Activated CD8-positive, alpha-beta memory T cell treated with anti-CD3 and anti-CD28 coated beads for 4 hours (primary cell): ENCODE data around the gene DGKQ.

ENCODE experiments used
- DNase-seq, 2 donors: peaks; one replicate each; pipeline ENCODE4 v3.0.0-alpha.2; 2020; ENCODE audit warnings: low read depth in 2 of 2

The DGKQ gene

DNA sequence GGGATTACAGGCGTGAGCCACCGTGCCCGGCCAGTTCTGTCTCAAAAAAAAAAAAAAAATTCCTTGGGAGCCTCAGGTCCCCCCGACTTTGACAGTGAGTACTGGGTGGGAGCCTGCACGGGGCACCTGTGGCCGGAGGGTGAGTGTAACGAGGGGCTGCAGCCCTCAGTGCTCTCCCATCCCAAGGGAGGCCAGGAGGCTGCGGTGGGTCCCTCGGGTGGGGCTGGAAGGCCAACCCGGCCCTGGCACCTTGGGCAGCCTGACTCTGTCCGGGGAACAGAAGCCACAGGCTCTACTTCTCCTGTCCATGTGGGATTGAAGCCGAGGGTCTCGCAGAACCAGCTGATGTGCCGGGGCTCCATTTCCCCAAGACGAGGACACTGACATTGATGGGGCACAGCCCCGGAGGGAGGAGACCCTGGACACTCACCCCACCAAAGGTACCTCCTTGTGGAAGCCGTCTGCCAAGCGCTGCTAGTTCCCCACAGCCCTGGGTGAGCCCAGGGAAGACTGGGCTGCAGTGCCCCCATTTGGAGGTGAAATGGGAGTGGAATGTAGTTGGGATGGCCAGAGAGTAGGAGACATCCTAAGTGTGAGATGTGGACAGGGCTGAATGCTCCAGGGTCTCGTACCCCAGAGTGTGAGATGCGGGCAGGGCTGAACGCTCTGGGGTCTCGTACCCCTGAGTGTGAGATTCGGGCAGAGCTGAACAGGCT, 22.1 kb upstream of the DGKQ start:
- no peak for DNase-seq

DNA sequence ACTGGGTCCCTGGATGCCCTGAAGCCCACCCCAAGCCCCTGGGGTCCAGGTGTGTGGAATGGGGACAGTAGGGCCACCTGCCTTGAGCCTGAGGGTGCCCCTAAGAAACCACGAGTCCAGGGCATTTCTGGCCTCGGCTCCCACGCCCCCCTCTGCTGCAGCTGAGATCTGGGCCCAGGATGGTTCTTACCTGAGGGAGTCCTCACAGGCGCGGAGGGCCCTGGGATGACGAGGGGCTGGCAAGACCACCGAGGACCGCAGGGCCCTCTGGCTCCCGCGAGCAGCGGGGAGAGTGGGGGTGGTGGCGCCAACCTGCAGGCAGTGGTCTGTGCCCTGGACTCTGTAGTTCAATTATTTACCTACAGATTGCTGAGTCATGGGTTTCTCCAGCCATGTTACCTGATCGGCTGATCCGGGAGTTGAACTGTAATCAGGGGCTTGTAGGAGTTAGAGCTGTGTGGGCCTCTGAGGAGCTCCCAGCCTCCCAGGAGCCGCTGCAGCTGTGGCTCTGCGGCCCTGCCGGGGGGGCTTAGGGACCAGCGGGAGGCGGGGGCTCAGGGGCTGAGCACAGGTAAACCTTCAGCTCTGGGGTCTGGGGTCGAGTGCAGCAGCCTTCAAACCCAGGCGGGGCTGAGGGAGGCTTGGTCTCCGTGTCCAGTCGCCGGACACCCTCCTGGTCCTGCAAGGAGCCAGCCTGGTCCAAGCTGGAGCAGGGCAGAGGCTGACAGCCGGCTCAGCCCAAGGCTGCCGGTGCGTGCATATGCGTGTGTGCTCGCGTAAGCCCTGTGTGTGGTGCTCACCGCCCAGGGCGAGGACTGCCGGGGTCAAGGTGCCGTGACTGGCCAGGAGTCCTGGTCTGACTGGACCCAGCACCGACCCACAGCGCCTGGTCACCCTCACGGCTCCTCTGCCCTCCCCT, 20.0 kb upstream of the DGKQ start, which contains the start of gene SLC26A1:
Gene SLC26A1 (minus strand): TSS at position 294 of the 919 bp plus-strand sequence. CDS start 1,701 bp downstream, outside the sequence.
- DNase-seq, result no peak

DNA sequence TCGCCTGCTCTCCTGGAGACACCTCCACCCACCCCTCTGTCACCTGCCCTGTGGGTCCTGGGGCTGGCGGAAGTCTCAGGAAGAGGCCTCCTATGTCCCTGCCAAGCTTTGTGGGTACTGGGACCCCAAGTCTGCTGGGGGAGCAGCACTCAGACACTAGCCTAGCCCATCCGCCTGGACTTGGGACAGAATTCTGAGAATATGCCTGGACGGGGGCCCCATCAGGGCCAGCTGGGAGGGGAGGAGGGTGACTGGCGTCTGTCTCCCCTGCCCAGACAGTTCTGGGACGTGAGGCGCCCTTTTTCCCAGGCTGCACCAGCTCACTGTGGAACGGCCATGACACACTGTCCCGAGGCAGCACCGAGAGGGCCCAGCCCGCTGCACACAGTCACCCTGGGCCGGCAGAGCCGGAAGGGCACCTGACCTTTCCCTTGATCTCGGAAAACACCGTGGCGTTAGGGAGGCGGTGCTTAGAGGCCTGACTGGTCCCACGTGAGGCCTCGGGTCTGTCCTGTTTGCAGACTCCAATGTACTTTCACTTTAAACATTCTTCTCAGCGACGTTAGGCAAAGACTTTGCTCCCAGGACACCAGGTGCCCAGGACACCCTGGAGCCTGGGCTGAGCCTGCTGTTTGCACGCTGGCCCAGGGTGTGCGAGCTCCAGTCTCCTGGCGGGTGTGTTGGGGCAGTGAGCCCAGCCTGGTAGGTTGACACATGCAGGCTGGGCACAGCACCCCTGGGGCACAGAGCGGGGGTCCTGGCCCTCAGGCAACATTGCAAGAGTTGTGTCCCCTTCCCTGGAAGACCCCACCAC, 19.1 kb upstream of the DGKQ start:
- DNase-seq, result no peak

DNA sequence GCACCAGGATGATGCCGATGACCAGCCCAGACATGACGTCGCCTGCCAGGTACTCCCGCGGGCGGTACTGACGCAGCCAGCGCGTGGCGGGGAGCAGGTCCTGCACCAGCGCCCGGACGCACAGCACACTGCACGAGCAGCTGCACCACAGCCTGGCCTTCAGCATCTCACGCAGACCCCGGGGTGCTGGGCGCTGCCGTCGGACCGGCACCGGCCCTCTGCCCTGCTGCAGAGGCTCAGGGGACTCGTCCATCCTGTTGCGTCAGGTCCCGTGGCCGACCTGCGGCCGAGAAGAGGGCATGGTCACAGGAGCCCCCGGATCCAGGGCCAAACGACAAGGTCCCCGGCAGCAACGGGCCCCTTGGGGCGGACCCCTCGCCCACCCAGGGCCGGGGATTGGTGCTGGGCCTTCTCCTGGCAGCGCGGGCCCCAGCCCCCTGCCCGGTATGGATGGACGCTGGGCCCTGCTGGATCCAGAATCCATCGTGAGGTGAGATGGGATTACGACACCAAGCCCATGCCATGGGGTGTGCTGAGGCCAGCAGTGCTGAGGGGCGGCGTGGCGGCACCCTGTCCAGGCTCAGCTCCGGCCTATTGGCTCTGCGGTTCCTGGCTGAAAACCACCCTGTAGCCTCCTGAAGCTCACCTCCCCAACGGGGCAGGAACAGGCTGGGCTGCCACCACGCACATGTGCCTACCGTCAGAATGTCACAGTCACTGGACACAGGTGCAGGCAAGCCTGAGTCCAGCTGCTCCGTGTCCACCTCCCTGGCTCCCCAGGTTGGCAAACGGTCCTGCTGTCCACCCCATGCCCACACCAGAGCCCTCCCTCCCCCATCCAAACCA, 18.3 kb upstream of the DGKQ start:
- DNase-seq, result no peak

DNA sequence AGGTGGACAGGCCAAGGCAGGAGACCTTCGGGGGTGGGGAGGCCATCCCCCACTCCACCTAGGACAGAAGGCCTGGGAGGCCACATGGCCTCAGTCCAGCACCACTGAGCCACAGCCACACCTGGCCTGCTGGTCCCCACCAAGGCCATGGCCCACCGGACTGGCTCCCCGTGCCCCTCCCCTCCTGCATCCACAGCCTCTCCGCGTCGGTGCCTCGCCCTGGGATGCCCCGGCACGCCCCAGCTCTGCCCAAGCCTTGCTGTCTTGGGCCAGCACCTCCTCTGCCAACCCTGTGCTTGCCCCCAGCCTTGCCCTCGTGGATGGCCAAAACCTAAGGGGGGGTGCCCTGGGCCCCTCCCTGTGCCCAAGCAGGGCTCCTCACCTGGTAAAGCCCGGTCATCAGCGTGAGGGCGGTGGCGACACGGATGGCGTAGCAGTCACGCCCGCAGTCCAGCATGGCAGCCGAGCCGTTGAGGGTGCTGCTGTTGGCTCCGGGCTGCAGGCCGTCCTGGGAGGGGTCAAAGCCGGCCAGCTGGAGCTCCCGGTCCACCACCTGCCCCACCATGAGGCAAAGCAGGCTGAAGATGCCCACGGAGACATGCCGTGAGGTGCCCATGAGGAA, 17.5 kb upstream of the DGKQ start:
- DNase-seq, result no peak

DNA sequence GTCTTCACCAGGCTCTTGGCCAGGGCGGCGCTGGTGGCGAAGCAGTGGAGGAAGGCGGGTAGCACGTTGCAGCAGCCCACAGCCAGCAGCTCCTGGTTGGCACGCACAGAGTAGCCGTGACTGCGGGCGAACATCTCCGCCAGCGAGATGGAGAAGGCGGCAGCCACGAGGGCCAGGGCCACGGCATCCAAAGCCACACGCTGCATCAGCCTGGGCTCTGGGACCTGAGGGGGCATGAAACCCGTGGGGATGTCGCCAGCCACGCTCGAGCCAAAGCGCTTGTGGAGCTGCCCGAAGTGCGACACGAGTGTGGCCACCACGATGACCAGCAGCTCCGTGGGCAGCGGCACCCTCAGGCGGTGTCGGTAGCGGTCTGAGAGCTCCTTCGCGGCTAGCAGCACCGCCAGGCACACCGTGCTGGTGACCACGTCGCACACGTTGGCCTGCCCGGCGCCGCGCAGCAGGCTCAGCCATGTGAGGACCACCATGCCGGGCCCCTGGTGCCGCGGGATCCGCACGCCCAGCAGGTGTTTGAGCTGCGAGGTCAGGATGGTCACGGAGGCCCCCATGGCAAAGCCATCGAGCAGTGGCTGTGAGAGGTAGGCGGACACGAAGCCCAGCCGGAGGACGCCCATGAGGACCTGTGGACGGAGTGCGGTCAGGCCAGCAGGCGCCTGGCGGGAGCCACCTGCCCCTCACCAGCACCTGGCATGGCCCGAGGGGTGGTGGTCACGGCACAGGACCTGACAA, 16.5 kb upstream of the DGKQ start:
- DNase-seq, result no peak

DNA sequence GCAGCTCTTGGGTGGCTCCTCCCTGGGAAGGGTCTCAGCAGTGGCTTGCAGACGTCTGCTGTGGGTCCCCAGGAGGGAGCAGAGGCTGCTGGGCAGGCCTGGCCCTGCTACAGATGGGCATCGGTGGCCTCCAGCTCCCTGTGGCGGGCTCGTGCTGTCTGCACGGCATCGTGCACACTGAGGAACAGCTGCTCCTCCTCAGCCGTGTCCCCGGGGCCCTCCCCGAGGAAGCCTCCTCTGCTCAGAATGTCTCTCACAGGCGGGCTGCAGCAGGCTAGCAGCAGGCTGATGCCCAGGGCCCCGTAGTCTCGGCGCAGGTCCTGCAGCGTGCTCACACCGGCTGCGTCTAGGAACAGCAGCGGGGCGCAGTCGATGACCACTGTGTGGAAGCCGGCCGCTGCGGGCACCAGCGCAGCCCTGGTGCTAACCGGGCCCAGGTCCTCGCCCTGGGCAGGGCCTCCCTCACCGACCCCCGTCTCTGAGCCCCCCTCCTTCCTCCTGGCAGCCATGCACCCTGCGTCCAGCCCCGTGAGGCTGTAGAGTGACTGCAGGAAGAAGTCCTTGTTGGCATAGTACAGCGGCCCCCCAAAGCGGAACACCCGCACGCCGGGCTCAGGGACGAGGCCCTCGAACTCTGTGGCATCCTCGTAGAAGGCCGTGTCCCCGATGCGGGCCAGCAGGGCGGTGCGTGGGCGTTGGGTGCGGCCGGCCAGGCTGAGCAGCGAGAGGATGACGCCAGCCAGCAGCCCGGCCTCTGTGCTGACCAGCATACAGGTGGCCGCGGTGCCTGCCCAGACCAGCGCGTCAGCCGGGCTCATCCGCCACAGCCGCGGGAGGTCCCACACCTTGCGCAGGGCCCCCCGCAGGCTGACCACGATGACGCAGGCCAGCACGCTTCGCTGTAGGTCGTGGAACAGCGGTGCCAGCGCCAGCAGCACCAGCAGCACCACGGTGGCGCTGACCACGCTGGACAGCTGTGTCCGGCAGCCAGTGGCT, 15.7 kb upstream of the DGKQ start:
- DNase-seq, result no peak

DNA sequence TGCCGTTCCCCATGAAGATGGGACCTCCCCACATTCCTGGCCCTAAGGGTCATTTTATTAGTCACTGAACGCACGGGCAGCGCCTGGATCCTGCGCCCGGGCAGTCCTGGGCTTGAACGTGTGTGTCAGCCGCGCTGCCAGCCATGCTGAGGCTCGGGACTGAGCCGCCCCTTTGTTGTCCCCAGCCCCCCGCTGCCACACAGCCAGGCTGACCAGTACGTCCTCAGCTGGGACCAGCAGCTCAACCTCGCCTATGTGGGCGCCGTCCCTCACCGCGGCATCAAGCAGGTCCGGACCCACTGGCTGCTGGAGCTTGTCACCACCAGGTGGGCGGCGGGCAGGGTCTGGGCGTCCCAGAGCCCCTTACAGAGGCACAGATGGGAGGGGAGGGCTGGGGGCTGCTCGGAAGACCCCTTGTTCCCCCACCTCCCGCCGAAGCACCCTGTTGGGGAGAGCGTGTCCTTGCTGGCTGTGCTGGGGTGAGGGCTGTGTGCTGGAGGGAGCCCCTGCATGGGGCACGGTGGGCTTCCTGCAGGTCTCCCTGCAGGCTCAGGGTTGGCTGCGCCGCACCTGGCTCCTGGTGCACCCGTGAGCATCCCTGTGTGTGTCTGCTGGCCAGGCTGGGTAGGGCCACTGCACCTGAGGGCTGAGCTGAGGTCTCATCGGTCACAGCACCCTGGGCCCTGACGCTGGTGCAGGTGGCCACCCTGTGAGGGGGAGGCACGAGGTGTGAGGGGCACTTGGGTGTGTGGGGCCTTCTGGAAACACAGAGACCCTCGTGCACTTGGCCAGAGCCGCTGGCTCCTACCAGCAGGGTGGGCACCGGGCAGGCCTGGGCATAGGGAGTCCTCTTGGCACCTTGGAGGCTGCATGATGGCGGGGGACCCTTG, 14.5 kb upstream of the DGKQ start:
- no peak for DNase-seq

DNA sequence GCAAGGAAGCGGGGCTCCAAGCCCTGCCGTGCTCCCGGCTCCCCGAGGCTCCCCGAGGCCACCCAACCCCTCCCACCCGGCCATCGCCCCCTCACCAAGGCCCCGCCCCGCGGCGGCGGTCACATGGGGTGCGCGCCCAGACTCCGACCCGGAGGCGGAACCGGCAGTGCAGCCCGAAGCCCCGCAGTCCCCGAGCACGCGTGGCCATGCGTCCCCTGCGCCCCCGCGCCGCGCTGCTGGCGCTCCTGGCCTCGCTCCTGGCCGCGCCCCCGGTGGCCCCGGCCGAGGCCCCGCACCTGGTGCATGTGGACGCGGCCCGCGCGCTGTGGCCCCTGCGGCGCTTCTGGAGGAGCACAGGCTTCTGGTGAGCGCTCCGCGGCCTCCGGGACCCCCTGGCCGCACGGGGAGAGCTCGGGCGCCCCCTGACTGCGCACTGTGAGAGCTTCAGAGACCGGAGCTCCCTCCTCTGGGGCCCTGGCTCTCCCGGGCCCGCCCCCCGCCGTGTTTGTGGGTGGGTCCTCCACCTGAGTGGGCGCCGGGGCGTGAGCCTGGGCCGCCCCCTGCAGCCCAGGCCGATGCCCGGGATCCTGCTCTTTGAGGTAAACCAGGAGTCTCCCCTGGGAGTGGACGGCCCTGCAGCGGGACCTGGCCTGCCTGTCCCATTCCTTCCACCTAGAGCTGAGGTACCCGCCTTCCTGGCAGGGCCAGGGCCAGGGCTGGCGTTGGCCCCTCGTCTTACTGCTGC, 13.7 kb upstream of the DGKQ start, which contains the start of gene IDUA:
Gene IDUA (plus strand): TSS at position 166 of the 745 bp plus-strand sequence. CDS start 41 bp downstream, at position 207.
- peak; percentile 78 to 83 for DNase-seq

DNA sequence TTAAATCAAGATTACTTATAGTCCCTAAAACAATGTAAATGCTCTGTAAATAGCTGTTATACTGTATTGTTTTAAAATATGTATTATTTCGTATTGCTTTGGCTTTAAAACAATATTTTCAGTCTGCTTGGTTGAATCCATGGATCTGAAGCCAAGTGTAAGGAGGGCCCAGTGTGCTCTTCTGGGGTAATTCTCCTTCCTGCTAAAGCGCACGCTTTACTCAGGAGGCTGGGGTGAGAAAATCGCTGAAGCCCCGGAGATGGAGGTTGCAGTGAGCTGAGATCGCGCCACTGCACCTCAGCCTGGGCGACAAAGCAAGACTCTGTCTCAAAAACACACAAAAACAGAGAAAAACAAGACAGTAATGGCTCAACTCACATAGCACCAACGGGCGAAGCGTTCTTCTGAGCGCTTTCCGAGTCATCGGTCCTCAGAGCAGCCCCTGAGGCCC, 13.1 kb upstream of the DGKQ start:
- DNase-seq, result no peak

DNA sequence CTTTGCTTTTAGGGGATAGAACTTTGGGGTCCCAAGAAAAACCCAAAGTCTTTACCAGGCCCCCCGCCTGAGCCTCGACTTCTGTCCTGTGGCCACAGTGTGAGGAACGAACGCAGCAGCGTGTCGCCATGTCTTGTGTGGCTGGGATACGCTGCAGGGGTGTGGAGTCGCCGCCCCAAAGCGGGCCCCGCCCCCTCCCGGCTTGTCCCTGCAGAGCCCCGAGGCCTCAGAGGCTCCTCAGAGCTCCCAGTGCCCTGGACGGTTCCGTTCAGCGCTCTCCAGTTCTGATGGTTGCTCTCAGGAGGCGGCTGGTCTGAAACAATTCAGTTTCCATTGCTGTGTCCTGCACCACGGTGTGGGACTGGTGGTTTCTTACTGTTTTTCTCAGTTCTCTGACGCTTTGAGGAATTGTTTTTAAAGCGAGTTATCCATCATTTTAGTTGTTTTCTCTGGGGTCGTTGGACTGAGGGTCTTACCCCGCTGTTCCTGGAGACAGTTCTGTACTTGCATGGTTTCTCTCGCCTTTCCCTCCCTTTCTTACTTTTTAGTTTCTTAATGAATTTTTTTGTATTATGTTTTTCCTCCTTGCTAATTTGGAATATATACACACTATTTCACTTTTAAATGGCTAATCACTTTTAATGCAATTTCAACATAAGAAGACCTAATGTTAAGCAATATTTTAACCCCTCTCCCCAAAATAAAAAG, 11.9 kb upstream of the DGKQ start:
- peak; percentile 35 to 45 for DNase-seq

DNA sequence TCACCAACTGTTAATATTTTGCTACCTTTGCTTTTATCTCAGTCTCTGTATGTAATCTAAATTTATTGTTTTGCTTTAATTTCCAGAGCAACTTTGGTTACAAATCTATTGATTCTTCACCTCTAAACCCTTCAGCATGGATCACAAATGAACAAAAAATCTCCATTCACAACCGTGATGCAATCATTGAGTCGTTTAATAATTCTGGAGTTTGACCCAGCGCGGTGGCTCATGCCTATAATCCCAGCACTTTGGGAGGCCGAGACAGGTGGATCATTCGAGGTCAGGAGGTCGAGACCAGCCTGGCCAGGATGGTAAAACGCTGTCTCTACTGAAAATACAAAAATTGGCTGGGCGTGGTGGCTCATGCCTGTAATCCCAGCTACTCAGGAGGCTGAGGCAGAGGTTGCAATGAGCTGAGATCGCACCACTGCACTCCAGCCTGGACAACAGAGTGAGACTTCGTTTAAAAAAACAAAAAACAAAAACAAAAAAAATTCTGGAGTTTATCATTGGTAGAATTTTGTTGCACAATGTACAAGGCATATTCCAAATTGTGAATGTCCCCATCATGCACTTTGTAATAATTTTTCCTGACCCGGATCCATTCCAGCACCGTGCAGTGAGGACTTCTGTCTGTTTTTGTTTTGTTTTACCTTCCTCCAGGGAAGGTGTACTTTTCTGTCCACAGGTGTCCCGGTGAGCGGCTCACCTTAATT, 11.1 kb upstream of the DGKQ start:
- no peak for DNase-seq

DNA sequence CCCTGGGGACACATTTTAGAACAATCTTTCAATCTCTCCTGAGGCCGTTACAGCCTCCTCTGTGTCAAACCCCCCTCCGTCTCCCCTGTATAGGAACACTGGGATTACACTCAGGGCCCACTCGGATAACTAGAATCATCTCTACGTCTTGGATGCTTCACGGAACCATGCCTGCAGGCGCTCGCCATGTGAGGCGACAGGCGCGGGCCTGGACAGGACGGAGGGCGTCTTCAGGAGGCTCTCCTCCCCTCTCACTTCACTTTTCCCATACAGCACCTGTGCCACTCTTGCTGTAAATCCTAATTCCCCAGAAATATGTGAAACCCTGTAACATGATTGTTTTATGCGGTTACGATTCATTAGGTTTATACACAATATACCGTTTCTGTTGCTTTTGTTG, 9.4 kb upstream of the DGKQ start:
- no peak for DNase-seq

DNA sequence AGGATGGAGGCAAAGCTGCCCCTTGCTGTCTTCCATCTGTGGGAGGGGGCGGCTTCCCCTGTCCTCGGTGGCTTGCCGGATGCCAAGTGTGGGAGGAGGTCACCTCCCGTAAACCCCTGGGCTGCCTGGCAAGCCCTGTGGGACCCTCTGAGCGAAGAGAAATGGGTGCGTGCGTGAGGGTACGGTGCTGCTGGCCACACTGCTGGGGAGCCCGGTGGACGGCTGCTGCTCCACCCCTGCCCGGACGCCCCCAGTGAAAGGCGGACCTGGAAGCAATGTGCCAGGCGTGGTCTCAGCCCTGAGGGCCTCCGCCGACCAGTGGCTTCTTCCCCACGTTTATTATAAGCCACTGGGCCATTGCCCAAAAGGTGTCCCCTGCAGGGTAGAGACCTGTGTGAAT, 8.9 kb upstream of the DGKQ start:
- no peak for DNase-seq

DNA sequence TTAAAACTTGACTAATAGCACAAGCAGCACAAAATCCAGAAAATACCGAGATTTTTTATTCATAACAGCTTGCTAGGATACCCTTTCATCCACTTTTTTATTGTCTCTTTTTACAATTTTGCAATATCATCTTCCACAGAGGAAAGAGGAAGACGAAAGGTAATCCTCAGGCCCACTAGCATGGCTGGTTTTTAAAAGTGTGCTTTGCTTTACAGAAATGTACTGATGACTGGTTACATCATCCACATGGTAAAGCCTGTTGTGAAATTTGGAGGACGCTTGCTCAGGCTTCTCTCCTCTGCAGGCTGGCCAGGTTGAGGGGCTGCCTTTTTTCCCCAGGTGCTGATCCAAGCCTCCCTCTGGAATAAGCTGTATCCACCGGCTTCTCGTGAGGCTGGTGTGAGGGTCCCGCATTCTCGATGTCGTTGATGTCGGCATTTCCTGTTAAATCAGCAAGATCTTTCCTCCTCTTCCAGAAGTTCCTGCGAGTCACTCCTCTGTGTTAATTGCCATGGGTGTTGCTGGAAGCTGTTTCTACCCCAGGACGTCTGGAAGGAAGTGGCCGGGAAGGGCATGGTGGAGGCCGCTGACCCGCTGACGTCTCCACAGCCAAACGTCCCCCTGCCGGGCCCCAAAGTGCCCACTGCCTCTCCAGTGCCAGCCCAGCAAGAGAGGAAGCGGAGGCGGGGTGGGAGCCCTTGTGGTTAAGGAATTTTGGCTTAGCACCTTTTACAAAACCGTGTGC, 5.8 kb upstream of the DGKQ start:
- no peak for DNase-seq
